Ishikawa (cell line): ENCODE data around the gene SLC25A48.

Source experiments
- CEBPB ChIP-seq: IDR thresholded peaks from 2 replicates; pipeline ENCODE4 v1.6.1; 2012
- CREB1 ChIP-seq: IDR thresholded peaks from 2 replicates; pipeline ENCODE4 v1.6.1; 2012; ENCODE audit warnings: low read depth
- EGR1 ChIP-seq: IDR thresholded peaks from 2 replicates; pipeline ENCODE4 v1.6.1; 2012
- EP300 ChIP-seq: IDR thresholded peaks from 2 replicates; pipeline ENCODE4 v1.6.1; 2012; ENCODE audit warnings: borderline replicate concordance
- MAX ChIP-seq: IDR thresholded peaks from 2 replicates; pipeline ENCODE4 v1.6.1; 2012
- RAD21 ChIP-seq: IDR thresholded peaks from 2 replicates; pipeline ENCODE4 v1.6.1; 2012; ENCODE audit warnings: low read depth

GRCh38 chr5:135842737-135843136, 8.3 kb downstream of the SLC25A48 start:
- TF ChIP-seq EGR1 (no peak), MAX (no peak), RAD21 (no peak), CREB1 (no peak), EP300 (no peak), CEBPB (no peak)
